Left ventricle myocardium superior (tissue), 1 donor: ENCODE data around the gene INHA. TPM values are rescaled to one million over a fixed set of nuclear protein-coding genes. Genes with fewer than 3 reads are reported as not detected.

Source experiments
- ATAC-seq: fragments of 200-7000 bp; cut with Tn5 transposase; one replicate; pipeline ENCODE4 v1.9.1; 2020; ENCODE audit warnings: mild to moderate bottlenecking, moderate library complexity
- DNase-seq: peaks from one replicate; pipeline ENCODE4 v3.0.0-alpha.2; 2020
- intact Hi-C: fragments of 100-400 bp; cut with micrococcal nuclease; formaldehyde crosslinking; loops from one replicate; pipeline ENCODE4 v1.11.0; 2022
- microRNA-seq: library from miRNA; unstranded; fragments of <30 nt; microRNA quantifications from one replicate; pipeline ENCODE4 v1.2.0, GENCODE V29; 2020; ENCODE audit warnings: borderline number of aligned reads
- total RNA-seq: library from RNA; stranded (reverse); fragmentation: NEBNext Ultra II Directional; extraction: Animal tissue kit (Norgen Biotek cat#: 25700); gene quantifications from one replicate; pipeline ENCODE4 v1.2.1, GENCODE V29; 2021
- donor health status: DM: no; HTN: yes; CAD: no; lungs with severe emphysema.

The INHA gene
- total RNA-seq, 1 donor from 2014 or later: 1.5 TPM

DNA sequence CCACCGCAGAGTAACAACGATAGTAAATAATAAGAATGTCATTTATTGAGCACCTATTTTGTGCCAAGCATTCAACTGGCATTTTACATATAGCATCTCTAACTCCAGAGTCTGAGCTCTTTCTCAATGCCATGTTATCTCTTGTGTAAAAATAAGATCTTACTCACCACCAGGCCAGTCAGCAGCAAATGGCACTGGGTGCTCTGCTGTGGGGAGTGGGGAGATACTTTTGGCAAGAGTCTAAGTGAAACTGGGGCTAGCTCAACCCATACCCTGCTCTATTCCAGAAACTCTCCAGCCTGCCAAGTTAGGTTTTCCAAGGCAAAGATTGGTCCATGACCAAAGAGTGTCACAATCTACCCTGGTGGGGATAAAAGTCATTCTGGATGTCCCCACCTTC lies 50.4 kb downstream of the INHA start:
- DNase-seq: no peak
- intact Hi-C loops: no loop called here
- peak; percentile 24 for ATAC-seq

GRCh38 chr2:219624565-219624964 lies 52.5 kb downstream of the INHA start:
- DNase-seq (peak; percentile 75), ATAC-seq (peak; percentile 61)

DNA sequence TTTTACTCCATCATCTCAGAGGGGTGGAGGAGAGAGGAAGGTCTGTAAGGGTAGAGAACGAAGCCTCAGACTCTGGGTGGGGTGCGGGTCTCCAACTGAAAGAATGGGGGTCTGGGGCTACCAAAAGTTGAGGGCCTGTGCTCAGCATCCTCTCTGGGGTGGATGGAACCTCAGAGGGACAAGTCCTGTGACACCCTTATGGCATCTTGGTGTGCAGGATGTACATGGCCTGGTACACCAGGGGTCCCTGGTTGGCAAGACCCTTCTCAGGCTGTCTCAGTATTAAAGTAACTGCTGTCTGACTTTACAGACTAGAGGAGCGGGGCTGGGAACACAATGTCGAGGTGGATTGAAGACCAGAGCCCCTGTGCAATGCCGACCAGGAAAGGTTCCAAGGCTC lies 53.1 kb downstream of the INHA start:
- DNase-seq: no peak
- intact Hi-C loops: no loop called here

More at GRCh38 chr2:219624565-219624964, 52.5 kb downstream of the INHA start:
- intact Hi-C loops: no loop called here

More for the DNA sequence above, 53.1 kb downstream of the INHA start:
- no peak for ATAC-seq

Small RNAs within 50 kb of the gene (microRNA-seq; reads per million reads assigned to microRNA genes)
- gene MIR3132: 2.9 reads per million

Other genes starting within 250 kb of the INHA start
- not detected for gene RESP18, start 239.6 kb upstream of the INHA start, total RNA-seq
- 74.8 TPM for gene DNPEP, start 184.4 kb upstream of the INHA start, total RNA-seq
- gene DES, start 153.9 kb upstream of the INHA start, total RNA-seq: 14,457 TPM
- gene SPEG, start 137.5 kb upstream of the INHA start, total RNA-seq: 111 TPM
- gene GMPPA, start 73.4 kb upstream of the INHA start, total RNA-seq: 21.6 TPM
- gene ASIC4, start 57.8 kb upstream of the INHA start, total RNA-seq: not detected
- gene CHPF, start 28.5 kb upstream of the INHA start, total RNA-seq: 93.1 TPM
- 1.7 TPM for gene TMEM198, start 28.3 kb upstream of the INHA start, total RNA-seq
- 190 TPM for gene OBSL1, start 771 bp upstream of the INHA start, total RNA-seq
- 14.0 TPM for gene STK11IP, start 25.5 kb downstream of the INHA start, total RNA-seq
- gene SLC4A3, start 55.3 kb downstream of the INHA start, total RNA-seq: 456 TPM